WTC11 (cell line): ENCODE measurements around the gene EXOC1. TPM values are rescaled to one million over a fixed set of nuclear protein-coding genes. Genes with fewer than 3 reads are reported as not detected.

Experiments
- FOXJ3 ChIP-seq: sonication (generic); formaldehyde crosslinking; IDR thresholded peaks from 2 replicates; pipeline ENCODE4 v1.9.0; 2021; ENCODE audit warnings: missing genetic modification reagents, mild to moderate bottlenecking, borderline replicate concordance
- FOXK1 ChIP-seq: sonication (generic); formaldehyde crosslinking; IDR thresholded peaks from 2 replicates; pipeline ENCODE4 v1.8.0; 2022; ENCODE audit warnings: mild to moderate bottlenecking, moderate library complexity, missing genetic modification reagents
- JAZF1 ChIP-seq: fragments of 250-450 bp; sonication (Bioruptor Pico); IDR thresholded peaks from 2 replicates; pipeline ENCODE4 v1.9.0; 2021; ENCODE audit warnings: moderate library complexity, mild to moderate bottlenecking, inconsistent platforms
- JUN ChIP-seq: sonication (generic); formaldehyde crosslinking; IDR thresholded peaks from 2 replicates; pipeline ENCODE4 v1.8.0; 2023; ENCODE audit warnings: mild to moderate bottlenecking, missing genetic modification reagents
- NFE2L1 ChIP-seq: sonication (generic); formaldehyde crosslinking; IDR thresholded peaks from 2 replicates; pipeline ENCODE4 v1.8.1; 2023; ENCODE audit warnings: missing genetic modification reagents
- NR2C2 ChIP-seq: sonication (generic); formaldehyde crosslinking; IDR thresholded peaks from 2 replicates; pipeline ENCODE4 v1.8.0; 2022; ENCODE audit warnings: mild to moderate bottlenecking, missing genetic modification reagents
- SOX15 ChIP-seq: fragments of 250-450 bp; sonication (Bioruptor Pico); IDR thresholded peaks from 2 replicates; pipeline ENCODE4 v1.9.0; 2021; ENCODE audit warnings: mild to moderate bottlenecking
- TEAD1 ChIP-seq: sonication (generic); formaldehyde crosslinking; IDR thresholded peaks from 2 replicates; pipeline ENCODE4 v1.8.0; 2022; ENCODE audit warnings: mild to moderate bottlenecking, missing genetic modification reagents
- TEAD4 ChIP-seq: sonication (generic); formaldehyde crosslinking; IDR thresholded peaks from 2 replicates; pipeline ENCODE4 v1.8.0; 2022; ENCODE audit warnings: mild to moderate bottlenecking, missing genetic modification reagents
- ZBTB21 ChIP-seq: sonication (generic); formaldehyde crosslinking; IDR thresholded peaks from 2 replicates; pipeline ENCODE4 v1.8.1; 2023; ENCODE audit warnings: mild to moderate bottlenecking, missing genetic modification reagents, borderline replicate concordance
- ZNF219 ChIP-seq: sonication (generic); formaldehyde crosslinking; IDR thresholded peaks from 2 replicates; pipeline ENCODE4 v1.8.0; 2023; ENCODE audit warnings: missing genetic modification reagents, mild to moderate bottlenecking, borderline replicate concordance
- ZNF317 ChIP-seq: sonication (generic); formaldehyde crosslinking; IDR thresholded peaks from 2 replicates; pipeline ENCODE4 v1.8.1; 2023; ENCODE audit warnings: low read depth, mild to moderate bottlenecking, moderate library complexity, missing genetic modification reagents, borderline replicate concordance
- ZNF396 ChIP-seq: fragments of 250-450 bp; sonication (Bioruptor Pico); IDR thresholded peaks from 2 replicates; pipeline ENCODE4 v1.8.0; 2021; ENCODE audit warnings: mild to moderate bottlenecking, moderate library complexity, borderline replicate concordance
- ZNF416 ChIP-seq: fragments of 250-450 bp; sonication (Bioruptor Pico); IDR thresholded peaks from 2 replicates; pipeline ENCODE4 v1.9.0; 2021; ENCODE audit warnings: mild to moderate bottlenecking, inconsistent platforms
- total RNA-seq: library from RNA; stranded (reverse); gene quantifications from 3 replicates; pipeline ENCODE4 v1.2.3, GENCODE V29; 2021
- TF ChIP-seq, protein P1 (sequence below): sonication (generic); formaldehyde crosslinking; IDR thresholded peaks from 2 replicates; pipeline ENCODE4 v1.8.1; 2023; ENCODE audit warnings: mild to moderate bottlenecking, missing genetic modification reagents, moderate library complexity
- TF ChIP-seq, protein P2 (sequence below): fragments of 250-450 bp; sonication (Bioruptor Pico); IDR thresholded peaks from 2 replicates; pipeline ENCODE4 v1.9.0; 2021; ENCODE audit warnings: mild to moderate bottlenecking
- TF ChIP-seq, protein P3 (sequence below): sonication (generic); formaldehyde crosslinking; IDR thresholded peaks from 2 replicates; pipeline ENCODE4 v1.8.1; 2022; ENCODE audit warnings: mild to moderate bottlenecking, missing genetic modification reagents, moderate library complexity, borderline replicate concordance
- TF ChIP-seq, protein P4 (sequence below): sonication (generic); formaldehyde crosslinking; IDR thresholded peaks from 2 replicates; pipeline ENCODE4 v1.8.0; 2023; ENCODE audit warnings: missing genetic modification reagents
- TF ChIP-seq, protein P5 (sequence below): sonication (generic); formaldehyde crosslinking; IDR thresholded peaks from 2 replicates; pipeline ENCODE4 v1.8.1; 2022; ENCODE audit warnings: mild to moderate bottlenecking, moderate library complexity, missing genetic modification reagents
- TF ChIP-seq, protein P6 (sequence below): sonication (generic); formaldehyde crosslinking; IDR thresholded peaks from 2 replicates; pipeline ENCODE4 v1.8.1; 2022; ENCODE audit warnings: low read depth, missing genetic modification reagents, borderline replicate concordance
- TF ChIP-seq, protein P7 (sequence below): sonication (generic); formaldehyde crosslinking; IDR thresholded peaks from 2 replicates; pipeline ENCODE4 v1.8.0; 2023; ENCODE audit warnings: mild to moderate bottlenecking, missing genetic modification reagents
- TF ChIP-seq, protein P8 (sequence below): sonication (generic); formaldehyde crosslinking; IDR thresholded peaks from 2 replicates; pipeline ENCODE4 v1.8.0; 2022; ENCODE audit warnings: missing genetic modification reagents

The EXOC1 gene
- total RNA-seq, 1 experiment from 2014 or later = 19.0 TPM

DNA sequence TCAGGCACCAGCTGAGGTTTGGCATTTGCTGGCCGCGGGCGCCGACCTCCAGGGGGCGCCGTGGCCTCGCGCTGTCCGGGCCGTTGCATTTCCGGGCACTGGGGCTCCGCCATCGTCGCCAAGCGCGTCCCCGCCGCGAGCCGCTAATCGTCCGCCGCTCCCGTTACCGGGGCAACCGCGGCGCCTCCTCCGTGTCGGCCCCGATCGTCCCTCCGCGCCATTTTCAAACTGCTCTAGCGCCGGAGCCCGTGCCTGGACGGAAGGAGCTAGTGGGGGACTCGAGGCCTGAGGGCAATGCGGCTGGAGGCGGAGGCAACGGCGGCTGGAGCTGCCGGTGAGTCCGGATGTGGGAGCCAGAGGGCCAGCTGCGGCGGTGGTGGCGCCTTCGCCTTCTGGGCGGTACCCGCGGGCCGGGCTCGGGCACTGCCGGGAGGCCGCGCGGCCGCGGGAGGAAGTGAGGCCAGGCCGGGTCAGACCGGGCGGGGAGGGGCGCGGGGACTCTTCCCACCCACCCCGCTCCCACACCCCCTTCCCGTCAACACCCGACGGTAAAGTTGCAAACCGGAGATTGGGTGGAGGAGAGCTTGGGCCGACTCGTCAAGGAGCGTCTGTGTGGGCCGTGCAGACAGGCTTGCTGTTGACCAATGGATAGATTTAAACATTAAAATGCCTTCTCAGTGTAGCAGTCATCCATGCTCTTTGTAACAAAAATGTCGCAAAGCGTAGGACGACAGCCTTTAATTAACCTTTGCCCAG is 95.5 kb downstream of the EXOC1 start, which contains the start of gene CEP135 (continued):
- TF ChIP-seq, protein P1, sequence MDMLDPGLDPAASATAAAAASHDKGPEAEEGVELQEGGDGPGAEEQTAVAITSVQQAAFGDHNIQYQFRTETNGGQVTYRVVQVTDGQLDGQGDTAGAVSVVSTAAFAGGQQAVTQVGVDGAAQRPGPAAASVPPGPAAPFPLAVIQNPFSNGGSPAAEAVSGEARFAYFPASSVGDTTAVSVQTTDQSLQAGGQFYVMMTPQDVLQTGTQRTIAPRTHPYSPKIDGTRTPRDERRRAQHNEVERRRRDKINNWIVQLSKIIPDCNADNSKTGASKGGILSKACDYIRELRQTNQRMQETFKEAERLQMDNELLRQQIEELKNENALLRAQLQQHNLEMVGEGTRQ (CRISPR knock-in tag) = 0 out of 2 replicates have a peak, but pooled peaks have one; percentile 14
- TF ChIP-seq JUN (CRISPR knock-in tag) (0 out of 2 replicates have a peak, but pooled peaks have one; percentile 35), NFE2L1 (CRISPR knock-in tag) (no peak; the same call in none of the 2 replicates), ZNF219 (peak; percentile 3; the same call in 1 of the 2 replicates), TEAD4 (CRISPR knock-in tag) (no peak), ZNF317 (CRISPR knock-in tag) (no peak), NR2C2 (CRISPR knock-in tag) (no peak), TEAD1 (CRISPR knock-in tag) (peak; percentile 87; the same call in 1 of the 2 replicates), FOXJ3 (no peak), ZNF396 (CRISPR knock-in tag) (no peak), ZBTB21 (CRISPR knock-in tag) (0 out of 2 replicates have a peak, but pooled peaks have one; percentile 69), FOXK1 (CRISPR knock-in tag) (peak; percentile 84), ZNF416 (CRISPR knock-in tag) (peak; percentile 69; the same call in 1 of the 2 replicates), SOX15 (CRISPR knock-in tag) (no peak), JAZF1 (CRISPR knock-in tag) (no peak)
- TF ChIP-seq, protein P2, sequence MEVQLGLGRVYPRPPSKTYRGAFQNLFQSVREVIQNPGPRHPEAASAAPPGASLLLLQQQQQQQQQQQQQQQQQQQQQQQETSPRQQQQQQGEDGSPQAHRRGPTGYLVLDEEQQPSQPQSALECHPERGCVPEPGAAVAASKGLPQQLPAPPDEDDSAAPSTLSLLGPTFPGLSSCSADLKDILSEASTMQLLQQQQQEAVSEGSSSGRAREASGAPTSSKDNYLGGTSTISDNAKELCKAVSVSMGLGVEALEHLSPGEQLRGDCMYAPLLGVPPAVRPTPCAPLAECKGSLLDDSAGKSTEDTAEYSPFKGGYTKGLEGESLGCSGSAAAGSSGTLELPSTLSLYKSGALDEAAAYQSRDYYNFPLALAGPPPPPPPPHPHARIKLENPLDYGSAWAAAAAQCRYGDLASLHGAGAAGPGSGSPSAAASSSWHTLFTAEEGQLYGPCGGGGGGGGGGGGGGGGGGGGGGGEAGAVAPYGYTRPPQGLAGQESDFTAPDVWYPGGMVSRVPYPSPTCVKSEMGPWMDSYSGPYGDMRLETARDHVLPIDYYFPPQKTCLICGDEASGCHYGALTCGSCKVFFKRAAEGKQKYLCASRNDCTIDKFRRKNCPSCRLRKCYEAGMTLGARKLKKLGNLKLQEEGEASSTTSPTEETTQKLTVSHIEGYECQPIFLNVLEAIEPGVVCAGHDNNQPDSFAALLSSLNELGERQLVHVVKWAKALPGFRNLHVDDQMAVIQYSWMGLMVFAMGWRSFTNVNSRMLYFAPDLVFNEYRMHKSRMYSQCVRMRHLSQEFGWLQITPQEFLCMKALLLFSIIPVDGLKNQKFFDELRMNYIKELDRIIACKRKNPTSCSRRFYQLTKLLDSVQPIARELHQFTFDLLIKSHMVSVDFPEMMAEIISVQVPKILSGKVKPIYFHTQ (CRISPR knock-in tag) = no peak
- TF ChIP-seq, protein P3, sequence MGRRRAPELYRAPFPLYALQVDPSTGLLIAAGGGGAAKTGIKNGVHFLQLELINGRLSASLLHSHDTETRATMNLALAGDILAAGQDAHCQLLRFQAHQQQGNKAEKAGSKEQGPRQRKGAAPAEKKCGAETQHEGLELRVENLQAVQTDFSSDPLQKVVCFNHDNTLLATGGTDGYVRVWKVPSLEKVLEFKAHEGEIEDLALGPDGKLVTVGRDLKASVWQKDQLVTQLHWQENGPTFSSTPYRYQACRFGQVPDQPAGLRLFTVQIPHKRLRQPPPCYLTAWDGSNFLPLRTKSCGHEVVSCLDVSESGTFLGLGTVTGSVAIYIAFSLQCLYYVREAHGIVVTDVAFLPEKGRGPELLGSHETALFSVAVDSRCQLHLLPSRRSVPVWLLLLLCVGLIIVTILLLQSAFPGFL = no peak
- TF ChIP-seq, protein P4, sequence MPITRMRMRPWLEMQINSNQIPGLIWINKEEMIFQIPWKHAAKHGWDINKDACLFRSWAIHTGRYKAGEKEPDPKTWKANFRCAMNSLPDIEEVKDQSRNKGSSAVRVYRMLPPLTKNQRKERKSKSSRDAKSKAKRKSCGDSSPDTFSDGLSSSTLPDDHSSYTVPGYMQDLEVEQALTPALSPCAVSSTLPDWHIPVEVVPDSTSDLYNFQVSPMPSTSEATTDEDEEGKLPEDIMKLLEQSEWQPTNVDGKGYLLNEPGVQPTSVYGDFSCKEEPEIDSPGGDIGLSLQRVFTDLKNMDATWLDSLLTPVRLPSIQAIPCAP = no peak
- TF ChIP-seq, protein P5, sequence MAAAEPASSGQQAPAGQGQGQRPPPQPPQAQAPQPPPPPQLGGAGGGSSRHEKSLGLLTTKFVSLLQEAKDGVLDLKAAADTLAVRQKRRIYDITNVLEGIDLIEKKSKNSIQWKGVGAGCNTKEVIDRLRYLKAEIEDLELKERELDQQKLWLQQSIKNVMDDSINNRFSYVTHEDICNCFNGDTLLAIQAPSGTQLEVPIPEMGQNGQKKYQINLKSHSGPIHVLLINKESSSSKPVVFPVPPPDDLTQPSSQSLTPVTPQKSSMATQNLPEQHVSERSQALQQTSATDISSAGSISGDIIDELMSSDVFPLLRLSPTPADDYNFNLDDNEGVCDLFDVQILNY (CRISPR knock-in tag) = peak; percentile 94
- TF ChIP-seq, protein P6, sequence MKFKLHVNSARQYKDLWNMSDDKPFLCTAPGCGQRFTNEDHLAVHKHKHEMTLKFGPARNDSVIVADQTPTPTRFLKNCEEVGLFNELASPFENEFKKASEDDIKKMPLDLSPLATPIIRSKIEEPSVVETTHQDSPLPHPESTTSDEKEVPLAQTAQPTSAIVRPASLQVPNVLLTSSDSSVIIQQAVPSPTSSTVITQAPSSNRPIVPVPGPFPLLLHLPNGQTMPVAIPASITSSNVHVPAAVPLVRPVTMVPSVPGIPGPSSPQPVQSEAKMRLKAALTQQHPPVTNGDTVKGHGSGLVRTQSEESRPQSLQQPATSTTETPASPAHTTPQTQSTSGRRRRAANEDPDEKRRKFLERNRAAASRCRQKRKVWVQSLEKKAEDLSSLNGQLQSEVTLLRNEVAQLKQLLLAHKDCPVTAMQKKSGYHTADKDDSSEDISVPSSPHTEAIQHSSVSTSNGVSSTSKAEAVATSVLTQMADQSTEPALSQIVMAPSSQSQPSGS = no peak
- TF ChIP-seq, protein P7, sequence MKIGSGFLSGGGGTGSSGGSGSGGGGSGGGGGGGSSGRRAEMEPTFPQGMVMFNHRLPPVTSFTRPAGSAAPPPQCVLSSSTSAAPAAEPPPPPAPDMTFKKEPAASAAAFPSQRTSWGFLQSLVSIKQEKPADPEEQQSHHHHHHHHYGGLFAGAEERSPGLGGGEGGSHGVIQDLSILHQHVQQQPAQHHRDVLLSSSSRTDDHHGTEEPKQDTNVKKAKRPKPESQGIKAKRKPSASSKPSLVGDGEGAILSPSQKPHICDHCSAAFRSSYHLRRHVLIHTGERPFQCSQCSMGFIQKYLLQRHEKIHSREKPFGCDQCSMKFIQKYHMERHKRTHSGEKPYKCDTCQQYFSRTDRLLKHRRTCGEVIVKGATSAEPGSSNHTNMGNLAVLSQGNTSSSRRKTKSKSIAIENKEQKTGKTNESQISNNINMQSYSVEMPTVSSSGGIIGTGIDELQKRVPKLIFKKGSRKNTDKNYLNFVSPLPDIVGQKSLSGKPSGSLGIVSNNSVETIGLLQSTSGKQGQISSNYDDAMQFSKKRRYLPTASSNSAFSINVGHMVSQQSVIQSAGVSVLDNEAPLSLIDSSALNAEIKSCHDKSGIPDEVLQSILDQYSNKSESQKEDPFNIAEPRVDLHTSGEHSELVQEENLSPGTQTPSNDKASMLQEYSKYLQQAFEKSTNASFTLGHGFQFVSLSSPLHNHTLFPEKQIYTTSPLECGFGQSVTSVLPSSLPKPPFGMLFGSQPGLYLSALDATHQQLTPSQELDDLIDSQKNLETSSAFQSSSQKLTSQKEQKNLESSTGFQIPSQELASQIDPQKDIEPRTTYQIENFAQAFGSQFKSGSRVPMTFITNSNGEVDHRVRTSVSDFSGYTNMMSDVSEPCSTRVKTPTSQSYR = no peak
- TF ChIP-seq, protein P8, sequence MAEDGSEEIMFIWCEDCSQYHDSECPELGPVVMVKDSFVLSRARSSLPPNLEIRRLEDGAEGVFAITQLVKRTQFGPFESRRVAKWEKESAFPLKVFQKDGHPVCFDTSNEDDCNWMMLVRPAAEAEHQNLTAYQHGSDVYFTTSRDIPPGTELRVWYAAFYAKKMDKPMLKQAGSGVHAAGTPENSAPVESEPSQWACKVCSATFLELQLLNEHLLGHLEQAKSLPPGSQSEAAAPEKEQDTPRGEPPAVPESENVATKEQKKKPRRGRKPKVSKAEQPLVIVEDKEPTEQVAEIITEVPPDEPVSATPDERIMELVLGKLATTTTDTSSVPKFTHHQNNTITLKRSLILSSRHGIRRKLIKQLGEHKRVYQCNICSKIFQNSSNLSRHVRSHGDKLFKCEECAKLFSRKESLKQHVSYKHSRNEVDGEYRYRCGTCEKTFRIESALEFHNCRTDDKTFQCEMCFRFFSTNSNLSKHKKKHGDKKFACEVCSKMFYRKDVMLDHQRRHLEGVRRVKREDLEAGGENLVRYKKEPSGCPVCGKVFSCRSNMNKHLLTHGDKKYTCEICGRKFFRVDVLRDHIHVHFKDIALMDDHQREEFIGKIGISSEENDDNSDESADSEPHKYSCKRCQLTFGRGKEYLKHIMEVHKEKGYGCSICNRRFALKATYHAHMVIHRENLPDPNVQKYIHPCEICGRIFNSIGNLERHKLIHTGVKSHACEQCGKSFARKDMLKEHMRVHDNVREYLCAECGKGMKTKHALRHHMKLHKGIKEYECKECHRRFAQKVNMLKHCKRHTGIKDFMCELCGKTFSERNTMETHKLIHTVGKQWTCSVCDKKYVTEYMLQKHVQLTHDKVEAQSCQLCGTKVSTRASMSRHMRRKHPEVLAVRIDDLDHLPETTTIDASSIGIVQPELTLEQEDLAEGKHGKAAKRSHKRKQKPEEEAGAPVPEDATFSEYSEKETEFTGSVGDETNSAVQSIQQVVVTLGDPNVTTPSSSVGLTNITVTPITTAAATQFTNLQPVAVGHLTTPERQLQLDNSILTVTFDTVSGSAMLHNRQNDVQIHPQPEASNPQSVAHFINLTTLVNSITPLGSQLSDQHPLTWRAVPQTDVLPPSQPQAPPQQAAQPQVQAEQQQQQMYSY = no peak
